Fibroblast of peridontal ligament (primary cell): ENCODE data around the gene TBCE.
"Not testable (repeated sequence)": the region's sequence is repeated elsewhere in the genome, so short reads cannot be mapped to it uniquely, and the experiment has no call there.

Experiments used
- DNase-seq: peaks from one replicate; pipeline ENCODE4 v3.0.0-alpha.2; 2010; ENCODE audit errors: extremely low read depth

TBCE gene

DNA sequence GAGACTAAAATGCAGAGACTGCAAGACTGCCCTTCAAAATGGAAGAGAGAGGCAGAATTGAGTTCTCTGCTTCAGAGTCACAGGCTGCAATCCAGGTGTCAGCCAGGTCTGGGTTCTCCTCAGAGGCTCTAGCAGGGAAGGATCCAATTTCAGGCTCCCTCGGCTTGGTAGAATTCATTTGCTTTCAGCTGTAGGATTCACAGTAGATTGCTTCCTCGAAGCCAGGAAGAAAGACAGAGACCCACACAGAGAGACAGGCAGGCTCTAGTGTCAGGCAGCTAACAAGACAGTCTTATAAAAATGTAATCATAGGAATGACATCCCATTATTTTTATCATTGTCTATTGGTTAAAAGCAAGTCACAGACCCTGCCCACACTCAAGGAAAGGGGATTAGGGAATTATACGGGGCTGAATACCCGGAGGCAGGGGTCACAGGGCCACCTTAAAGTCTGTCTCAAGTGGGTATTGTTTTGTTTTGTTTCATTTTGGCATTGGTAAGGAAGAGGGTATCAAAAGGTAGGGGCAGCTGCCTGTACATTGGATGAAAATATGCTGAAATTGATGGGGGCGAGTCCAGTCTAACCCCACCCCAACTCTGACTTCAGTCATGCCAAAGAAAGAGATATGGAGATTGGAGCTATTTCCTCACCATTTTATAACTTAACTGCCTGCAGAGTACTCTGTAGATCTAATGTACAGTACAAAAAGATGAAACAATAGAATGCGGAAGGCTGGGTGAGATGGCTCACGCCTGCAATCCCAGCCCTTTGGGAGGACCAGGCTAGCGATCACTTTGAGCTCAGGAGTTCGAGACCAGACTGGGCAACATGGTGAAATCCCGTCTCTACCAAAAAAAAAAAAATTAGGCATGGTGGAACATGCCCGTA lies 9.5 kb upstream of the TBCE start:
- no peak for DNase-seq

DNA sequence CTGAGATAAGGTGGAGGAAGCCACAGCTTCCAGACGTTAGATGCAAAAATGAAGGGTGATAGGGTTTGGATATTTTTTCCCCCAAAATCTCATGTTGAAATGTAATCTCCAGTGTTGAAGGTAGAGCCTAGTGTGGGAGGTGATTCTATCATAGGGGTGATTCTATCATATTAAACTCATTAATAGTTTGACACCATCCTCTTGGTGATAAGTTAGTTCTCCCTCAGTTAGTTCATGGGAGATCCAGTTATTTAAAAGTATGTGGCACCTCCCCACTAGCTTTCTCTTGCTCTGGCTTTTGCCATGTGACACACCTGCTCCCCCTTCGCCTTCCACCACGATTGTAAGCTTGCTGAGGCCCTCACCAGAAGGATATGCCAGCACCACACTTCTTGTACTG lies 8.3 kb upstream of the TBCE start:
- no peak for DNase-seq

DNA sequence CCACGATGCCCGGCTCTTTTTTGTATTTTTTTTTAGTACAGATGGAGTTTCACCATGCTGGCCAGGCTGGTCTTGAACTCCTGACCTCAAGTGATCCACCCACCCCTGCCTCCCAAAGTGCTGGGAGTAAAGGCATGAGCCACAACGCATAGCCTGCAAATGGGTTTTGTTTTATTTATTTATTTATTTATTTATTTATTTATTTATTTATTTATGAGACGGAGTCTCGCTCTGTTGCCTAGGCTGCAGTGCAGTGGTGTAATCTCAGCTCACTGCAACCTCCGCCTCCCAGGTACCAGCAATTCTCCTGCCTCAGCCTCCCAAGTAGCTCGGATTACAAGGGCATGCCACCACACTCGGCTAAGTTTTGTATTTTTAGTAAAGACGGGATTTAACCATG lies 3.0 kb upstream of the TBCE start:
- DNase-seq = not testable (repeated sequence)

DNA sequence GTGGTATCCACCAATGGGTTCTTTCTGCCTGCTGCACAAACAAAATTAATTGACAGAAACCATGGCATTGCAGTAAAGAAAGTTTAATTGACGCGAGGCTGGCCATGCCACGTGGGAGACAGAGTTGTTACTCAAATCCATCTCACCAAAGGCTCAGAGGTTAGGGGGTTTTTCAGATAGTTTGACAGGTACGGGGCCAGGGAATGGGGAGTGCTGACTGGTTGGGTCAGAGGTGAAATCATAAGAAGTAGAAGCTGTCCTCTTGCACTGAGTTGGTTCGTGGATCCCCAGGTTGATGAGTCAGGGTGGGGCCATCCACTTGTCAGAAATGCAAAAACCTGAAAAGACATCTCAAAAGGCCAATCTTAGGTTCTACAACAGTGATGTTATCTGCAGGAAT lies 941 bp upstream of the TBCE start:
- no peak for DNase-seq

DNA sequence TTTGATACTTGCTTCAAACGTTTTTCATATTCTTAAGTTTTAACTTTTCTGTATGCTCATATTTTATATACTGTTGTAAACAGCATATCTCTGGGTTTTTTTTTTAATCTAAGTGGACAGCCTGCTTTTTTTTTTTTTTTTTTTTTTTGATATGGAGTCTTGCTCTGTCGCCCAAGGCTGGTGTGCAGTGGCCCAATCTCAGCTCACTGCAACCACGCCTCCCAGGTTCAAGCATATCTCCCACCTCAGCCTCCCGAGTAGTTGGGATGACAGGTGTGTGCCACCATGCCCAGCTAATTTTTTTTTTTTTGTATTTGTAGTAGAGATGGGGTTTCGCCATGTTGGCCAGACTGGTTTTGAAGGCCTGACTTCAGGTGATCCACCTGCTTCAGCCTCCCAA lies 1.2 kb downstream of the TBCE start:
- no peak for DNase-seq

DNA sequence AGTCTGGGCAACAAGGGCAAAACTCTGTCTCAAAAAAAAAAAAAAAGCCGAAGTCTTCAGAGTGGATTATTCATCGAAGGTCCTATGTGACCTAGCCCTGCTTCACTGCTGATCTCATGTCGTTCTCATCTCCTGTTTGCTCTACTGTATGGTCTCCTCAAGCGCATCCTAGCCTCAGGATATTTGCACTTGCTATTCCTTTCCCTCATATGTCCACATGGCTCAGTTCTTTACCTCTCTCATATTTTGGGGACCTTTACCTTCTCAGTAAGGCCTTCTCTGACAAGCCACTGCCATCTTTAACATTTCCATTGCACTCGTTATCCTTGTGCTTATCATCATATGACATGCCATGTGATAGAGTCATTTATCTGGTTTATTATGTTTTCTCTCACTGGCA lies 2.6 kb downstream of the TBCE start:
- DNase-seq = no peak

DNA sequence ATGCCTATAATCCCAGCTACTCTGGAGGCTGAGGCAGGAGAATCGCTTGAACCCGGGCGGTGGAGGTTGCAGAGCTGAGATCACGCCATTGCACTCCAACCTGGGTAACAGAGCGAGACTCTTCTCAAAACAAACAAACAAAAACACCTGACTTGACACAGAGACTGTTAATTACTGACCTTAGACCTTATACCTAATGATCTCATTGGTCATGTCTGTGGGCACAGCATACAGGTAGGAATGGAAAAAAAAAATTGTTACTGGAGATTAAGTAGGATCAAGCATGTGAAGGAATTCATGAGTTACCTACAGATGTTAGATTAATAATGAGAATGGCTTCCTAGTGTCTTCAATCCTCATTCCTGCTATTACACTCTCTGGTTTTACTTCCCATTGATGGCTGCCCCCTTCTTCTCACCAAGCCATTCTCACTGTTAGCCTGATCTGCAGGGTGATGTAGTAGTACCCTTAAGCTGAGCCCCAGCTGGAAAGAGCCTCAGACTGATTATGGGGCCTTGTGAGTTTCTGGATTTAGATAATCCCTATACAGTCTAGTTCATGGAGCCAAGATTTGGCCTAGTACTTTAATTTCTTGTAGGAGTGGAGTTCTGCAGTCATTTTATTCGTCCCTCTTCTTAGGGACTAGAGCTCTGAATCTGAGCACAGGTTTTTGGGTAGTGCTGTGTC lies 8.8 kb downstream of the TBCE start:
- DNase-seq = no peak

DNA sequence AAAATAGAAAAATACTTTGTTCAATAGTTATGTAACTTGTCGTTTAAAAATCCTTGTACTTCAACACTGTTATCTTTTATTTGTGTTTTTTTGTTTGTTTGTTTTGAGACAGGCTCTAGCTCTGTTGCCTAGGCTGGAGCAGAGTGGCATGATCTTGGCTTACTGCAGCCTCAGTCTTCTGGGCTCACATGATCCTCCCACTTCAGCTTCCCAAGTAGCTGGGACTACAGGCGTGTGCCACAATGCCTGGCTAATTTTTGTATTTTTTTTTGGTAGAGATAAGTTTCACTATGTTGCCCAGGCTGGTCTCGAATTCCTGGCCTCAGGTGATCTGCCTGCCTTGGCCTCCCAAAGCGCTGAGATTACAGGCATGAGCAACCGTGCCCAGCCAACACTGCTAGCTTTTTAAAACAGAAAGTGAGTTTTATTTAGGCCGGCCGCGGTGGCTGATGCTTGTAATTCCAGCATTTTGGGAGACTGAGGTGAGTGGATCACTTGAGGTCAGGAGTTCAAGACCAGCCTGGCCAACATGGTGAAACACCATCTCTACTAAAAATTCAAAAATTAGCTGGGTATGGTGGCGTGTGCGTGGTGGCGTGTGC lies 11.0 kb downstream of the TBCE start:
- not testable (repeated sequence) for DNase-seq

DNA sequence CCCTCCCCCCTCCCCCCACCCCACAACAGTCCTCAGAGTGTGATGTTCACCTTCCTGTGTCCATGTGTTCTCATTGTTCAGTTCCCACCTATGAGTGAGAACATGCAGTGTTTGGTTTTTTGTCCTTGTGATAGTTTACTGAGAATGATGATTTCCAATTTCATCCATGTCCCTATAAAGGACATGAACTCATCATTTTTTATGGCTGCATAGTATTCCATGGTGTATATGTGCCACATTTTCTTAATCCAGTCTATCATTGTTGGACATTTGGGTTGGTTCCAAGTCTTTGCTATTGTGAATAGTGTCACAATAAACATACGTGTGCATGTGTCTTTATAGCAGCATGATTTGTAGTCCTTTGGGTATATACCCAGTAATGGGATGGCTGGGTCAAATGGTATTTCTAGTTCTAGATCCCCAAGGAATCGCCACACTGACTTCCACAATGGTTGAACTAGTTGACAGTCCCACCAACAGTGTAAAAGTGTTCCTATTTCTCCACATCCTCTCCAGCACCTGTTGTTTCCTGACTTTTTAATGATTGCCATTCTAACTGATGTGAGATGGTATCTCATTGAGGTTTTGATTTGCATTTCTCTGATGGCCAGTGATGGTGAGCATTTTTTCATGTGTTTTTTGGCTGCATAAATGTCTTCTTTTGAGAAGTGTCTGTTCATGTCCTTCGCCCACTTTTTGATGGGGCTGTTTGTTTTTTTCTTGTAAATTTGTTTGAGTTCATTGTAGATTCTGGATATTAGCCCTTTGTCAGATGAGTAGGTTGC lies 14.9 kb downstream of the TBCE start:
- DNase-seq = not testable (repeated sequence)

DNA sequence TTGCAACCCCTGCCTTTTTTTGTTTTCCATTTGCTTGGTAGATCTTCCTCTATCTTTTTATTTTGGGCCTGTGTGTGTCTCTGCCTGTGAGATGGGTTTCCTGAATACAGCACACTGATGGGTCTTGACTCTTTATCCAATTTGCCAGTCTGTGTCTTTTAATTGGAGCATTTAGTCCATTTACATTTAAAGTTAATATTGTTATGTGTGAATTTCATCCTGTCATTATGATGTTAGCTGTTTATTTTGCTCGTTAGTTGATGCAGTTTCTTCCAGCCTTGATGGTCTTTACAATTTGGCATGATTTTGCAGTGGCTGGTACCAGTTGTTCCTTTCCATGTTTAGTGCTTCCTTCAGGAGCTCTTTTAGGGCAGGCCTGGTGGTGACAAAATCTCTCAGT lies 18.4 kb downstream of the TBCE start:
- not testable (repeated sequence) for DNase-seq

DNA sequence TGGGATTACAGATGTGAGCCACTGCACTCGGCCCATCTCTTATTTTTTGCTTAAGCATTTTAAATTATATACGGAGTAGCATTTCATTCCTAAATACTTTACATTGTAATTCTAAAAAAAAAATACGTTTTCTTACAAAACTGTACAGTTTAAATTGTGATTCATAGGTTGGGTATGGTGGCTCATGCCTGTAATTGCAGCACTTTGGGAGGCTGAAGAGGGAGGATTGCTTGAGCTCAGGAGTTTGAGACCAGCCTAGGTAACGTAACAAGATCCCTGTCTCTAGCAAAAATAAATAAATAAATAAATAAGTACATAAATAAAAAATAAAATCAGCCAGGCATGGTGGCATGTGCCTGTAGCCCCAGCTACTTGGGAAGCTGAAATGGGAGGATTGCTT lies 24.6 kb downstream of the TBCE start:
- DNase-seq = no peak

DNA sequence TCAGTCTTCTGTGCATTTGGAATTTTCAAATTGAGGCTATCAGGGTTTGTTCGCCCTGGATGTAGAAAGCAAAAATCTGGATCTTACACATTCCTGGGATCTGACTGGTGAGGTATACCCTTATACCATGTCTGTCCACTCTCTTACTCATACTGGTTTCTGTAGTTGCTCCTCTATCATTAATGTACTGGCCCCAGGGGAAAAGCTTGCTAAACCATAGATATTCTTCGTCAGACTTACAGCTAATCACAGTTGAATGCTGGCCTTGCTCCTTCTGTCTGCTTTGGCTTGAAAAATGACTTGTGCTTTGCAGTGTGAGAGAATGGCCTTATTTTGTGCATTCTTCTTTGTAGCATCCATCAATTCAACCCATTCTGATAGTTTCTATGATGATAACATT lies 30.5 kb downstream of the TBCE start:
- peak; percentile 96 for DNase-seq

DNA sequence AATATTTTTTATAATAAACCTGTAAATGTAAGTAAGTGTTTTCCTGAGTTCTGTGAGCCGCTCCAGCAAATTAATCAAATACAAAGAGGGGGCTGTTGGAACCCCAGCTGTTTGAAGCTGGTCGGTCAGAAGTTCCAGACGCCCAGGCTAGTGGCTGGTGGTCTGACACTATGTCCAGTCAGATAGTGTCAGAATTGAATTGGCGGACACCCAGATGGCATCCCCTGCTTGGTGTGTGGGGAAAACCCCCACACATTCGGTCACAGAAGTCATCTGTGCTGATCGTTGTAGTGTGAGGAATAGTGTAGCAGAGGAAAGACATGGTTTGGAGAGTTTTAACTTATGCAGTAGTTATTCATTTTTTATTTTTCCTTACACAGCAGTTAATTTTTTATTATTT lies 32.4 kb downstream of the TBCE start:
- DNase-seq = no peak

DNA sequence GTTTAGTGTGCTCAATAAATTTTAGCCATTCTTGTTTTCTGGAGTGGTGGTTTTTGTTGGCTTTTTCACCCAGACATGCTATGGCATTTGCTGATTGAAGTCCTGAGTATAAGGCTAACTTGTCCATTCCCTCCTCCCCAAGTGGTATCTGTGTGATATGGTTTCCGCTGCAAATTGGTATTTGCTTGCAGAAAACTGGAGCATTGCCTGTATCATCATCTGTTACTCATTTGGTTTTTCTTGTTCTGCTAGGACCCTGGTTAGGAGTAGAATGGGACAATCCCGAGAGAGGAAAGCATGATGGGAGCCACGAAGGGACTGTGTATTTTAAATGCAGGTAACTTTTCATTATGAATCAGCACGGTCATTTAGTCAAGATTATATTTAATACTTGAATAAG lies 34.0 kb downstream of the TBCE start:
- peak; percentile 86 for DNase-seq

DNA sequence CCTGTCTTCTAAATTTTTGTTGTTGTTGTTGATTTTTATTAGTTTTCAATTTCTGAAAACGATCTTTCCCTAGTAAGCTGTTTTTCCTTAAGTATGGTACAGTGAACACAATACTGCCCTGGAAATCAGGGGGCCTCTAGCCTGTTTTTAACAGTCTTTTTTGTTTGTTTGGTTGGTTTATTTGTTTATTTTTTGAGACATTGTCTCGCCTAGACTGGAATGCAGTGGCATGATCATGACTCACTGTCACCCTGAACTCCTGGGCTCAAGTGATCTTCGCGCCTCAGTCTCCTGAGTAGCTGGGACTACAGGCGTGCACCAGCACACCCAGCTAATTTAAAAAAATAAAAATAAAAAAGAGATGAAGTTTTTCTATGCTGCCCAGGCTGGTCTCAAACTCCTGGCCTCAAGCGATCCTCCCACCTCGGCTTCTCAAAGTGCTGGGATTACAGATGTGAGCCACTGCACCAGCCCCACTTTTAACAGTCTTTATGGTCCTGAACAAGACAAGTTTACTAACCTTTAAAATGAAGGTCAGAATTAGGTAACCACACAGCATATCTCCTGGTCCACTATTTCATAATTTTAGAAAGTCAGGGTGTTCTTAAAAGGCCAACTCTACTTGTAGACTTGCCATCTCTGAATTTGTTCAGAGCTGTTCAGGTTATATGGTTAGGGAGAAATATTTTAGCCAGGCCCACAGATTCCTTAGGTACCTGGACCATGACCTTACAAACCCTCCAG lies 35.4 kb downstream of the TBCE start:
- DNase-seq = no peak

DNA sequence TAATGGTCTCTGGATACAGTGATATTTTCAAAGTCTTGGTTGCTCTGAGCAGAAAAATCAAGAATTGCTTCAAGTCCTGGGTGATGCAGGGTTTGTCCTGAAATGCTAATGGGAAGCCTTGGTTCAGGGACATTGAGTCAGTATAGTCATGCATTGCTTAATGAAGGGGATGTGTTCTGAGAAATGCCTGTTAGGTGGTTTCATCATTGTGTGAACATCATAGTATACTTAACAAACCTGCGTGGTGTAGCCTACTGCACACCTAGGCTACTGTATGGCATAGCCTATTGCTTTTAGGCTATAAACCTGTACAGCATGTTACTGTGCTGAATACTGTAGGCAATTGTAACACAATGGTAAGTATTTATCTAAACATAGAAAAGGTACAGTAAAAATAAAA lies 36.4 kb downstream of the TBCE start:
- no peak for DNase-seq

DNA sequence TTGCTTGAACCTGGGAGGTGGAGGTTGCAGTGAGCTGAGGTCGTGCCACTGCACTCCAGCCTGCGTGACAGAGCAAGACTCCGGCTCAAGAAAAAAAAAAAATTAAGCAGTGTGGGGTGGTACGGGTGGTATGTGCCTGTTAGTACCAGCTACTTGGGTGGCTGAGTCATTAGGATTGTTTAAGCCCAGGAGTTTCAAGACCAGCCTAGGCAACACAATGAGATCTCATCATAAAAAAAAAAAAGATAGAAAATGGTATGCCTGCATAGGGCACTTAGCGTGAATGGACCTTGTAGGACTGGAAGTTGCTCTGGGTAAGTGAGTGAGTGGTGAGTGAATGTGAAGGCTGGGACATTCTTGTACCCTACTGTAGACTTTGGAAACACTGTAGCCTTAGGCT lies 37.0 kb downstream of the TBCE start:
- DNase-seq = no peak

DNA sequence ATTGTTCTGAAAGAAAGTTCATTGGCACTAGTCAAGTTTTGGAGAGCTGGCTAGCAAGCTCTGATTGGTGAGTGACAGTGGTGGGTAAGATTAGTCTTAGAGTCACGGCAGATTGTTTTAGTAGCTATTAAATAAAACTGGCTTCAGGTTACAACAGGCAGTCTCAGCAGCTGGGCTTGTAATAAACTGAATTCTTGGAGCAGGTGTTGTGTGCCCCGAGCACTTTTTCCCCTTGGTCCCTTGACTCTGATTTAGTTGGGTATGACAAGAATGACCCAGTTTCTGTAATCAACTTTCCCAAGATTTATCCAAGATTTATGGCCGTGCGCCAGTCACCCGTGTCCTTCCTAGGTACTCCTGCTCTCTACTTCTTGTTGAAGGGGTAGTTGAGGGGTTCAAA lies 40.2 kb downstream of the TBCE start:
- no peak for DNase-seq

DNA sequence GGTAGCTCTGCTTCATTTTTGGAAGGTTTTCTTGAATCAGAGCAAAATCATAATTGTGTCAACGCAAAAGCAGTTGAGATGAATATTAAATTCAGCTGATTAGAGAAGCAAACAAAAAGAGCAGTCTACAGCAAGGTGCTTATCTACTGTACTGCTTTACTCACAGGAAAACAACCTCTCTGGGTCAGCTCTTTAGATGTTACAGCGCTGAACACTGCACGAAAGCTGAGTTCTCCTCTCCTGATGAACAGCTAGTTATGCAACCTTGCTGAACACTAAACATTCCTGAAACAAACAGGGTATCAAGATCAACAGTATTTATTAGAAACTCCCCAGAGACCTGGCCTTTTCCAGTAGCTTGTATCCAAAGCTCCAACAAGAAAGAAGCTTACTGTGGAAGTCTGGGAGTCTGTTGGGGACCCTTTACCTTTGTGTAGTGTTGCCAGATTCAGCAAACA lies 41.3 kb downstream of the TBCE start:
- DNase-seq = no peak

DNA sequence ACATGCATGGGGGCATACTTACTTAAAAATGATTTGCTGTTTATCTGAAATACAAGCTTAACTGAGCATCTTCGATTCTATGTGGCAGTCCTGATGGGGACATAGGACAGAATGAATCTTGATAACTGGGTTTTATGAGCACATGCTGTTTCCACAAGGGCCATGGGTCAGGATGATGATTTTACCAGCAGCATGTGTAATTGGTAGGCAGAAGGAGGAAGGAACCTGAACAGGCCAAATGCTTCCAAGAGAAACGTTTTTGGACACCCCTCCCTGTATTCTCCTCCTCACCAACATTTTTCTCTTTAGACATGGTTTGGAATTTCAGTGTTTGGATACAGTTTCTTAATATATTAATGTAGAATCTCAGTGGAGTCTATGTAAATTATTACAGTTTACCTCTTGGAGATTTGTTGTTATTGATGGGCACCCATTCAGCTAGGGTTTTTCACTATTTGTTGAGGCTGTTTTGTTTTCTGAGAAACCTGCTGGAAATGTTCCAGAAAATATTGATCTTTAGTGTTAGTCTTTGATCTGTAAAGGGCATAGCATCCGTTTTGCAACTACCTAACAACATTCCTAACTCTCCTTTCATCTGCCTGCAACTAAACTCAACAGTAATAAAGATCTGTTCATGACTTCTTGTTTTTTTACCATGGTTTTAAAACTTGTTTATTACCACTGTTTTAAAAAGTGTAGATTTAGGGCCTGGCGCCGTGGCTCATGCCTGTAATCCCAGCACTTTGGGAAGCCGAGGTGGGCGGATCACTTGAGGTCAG lies 42.0 kb downstream of the TBCE start:
- no peak for DNase-seq

DNA sequence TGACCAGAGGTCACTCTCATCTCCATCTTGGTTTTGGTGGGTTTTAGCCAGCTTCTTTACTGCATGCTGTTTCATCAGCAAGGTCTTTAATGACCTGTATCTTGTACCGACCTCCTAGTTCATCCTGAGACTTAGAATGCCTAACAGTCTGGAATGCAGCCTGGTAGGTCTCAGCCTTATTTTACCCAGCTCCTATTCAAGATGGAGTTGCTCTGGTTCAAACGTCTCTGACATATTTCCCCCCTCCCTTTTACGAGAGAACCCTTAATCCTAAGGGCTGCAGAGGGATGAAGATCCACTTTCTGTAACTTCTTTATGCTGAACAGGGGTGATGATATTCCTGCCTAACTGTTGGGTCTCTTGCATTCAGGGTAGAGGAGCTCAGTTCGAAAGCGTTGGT lies 43.2 kb downstream of the TBCE start:
- DNase-seq = no peak
